ENCODE results near the gene SLC35B3.
"Not testable (repeated sequence)": the region's sequence is repeated elsewhere in the genome, so short reads cannot be mapped to it uniquely, and the experiment has no call there.

Gene SLC35B3

DNA sequence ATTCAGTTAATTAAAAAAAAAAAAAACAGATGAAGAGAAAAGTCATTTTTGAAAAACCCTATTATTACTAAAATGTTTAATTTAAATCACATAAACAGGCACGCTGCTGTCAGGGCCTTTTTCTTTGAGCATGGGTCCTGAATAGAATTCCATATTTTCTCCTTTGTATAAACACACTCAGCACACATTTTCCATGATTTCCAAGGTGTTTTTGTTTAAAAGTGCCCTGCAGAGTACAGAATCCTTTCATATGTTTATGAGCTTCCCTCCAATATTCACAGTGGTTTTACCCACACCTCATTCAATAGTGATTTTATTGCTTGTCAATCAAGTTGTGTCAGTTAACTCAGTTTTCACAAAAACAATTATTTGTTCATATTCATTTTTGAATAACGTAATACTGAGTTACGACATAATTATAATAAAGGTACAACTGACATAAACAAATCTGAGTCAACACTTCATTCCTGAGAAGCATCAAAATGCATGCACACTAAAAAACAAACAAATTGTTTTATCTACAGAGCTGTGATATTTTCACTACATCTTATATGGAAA, 15.2 kb downstream of the SLC35B3 start:
- H3K4me3 ChIP-seq (ENCODE audit: control insufficient read depth, low read depth, low read length), result no peak overlapping the region
- no peak for DNase-seq (ENCODE audit: low read depth)
- TF ChIP-seq, protein P1, sequence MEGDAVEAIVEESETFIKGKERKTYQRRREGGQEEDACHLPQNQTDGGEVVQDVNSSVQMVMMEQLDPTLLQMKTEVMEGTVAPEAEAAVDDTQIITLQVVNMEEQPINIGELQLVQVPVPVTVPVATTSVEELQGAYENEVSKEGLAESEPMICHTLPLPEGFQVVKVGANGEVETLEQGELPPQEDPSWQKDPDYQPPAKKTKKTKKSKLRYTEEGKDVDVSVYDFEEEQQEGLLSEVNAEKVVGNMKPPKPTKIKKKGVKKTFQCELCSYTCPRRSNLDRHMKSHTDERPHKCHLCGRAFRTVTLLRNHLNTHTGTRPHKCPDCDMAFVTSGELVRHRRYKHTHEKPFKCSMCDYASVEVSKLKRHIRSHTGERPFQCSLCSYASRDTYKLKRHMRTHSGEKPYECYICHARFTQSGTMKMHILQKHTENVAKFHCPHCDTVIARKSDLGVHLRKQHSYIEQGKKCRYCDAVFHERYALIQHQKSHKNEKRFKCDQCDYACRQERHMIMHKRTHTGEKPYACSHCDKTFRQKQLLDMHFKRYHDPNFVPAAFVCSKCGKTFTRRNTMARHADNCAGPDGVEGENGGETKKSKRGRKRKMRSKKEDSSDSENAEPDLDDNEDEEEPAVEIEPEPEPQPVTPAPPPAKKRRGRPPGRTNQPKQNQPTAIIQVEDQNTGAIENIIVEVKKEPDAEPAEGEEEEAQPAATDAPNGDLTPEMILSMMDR (conservative IDR thresholded peaks at IDR 0.05; ENCODE audit: control insufficient read depth, insufficient read depth, low read depth, low read length), result no peak

DNA sequence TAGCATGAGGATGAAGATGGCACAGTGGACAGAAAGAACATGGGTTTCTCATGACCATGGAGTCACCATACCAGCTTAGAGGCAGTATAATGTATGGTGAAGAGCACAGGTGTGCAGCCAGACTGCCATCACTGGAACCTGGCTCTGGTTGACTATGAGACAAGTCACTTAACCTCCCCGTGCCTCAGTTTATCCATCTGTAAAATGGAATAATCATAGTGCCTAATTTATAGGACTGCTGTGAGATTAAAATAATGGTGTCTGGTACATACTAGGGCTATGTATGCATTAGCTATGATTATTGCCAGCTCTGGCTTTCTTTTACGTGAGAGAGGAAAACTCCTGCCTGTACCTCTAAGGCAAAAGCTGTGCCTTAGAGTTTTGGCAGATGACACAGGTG, 19.4 kb downstream of the SLC35B3 start:
- H3K4me3 ChIP-seq (ENCODE audit: control insufficient read depth, low read depth, low read length), result no peak overlapping the region
- no peak for DNase-seq (ENCODE audit: low read depth)
- TF ChIP-seq, protein P1 (conservative IDR thresholded peaks at IDR 0.05; ENCODE audit: control insufficient read depth, insufficient read depth, low read depth, low read length), result no peak

DNA sequence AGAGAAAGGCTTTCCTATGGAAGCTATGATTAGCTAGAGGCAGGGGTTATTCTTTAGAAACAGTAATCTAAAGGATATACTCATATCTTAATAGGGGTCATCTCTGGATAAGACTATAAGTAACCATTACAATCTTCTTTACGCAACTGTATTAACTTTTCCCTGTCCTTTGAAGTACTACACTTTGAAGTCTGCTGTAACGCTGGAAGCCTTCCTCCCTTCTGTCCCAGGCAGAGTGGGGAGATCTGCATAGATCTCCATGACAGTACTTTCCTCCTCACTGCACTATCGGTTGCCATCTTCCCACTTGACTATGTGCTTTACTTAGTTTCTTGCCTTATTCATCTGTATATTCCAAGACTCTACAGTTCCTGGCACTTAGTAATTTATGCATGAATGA, 20.1 kb downstream of the SLC35B3 start:
- H3K4me3 ChIP-seq (ENCODE audit: control insufficient read depth, low read depth, low read length), result no peak overlapping the region
- TF ChIP-seq, protein P1 (conservative IDR thresholded peaks at IDR 0.05; ENCODE audit: control insufficient read depth, insufficient read depth, low read depth, low read length), result no peak
- DNase-seq (ENCODE audit: low read depth), result no peak

DNA sequence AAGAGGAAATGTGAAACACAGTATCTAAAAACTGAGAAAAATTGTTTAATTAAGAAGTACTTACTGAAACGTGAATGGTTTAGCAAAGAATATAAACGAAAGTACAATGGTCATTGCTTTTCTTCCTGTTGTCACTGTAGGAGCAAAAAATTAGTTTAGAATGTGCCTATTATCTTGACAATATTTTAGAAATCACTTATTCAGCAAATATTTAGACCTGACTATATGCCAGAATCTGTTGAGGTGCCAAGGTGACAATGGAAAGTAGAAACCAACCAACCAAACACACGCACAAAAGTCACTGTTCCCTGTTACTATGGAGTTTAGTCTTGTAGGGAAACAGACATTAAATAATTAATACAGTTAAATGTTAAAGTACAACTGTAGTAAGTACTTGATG, 20.5 kb downstream of the SLC35B3 start:
- H3K4me3 ChIP-seq (ENCODE audit: control insufficient read depth, low read depth, low read length), result no peak overlapping the region
- TF ChIP-seq, protein P1 (conservative IDR thresholded peaks at IDR 0.05; ENCODE audit: control insufficient read depth, insufficient read depth, low read depth, low read length), result no peak
- DNase-seq (ENCODE audit: low read depth), result no peak

DNA sequence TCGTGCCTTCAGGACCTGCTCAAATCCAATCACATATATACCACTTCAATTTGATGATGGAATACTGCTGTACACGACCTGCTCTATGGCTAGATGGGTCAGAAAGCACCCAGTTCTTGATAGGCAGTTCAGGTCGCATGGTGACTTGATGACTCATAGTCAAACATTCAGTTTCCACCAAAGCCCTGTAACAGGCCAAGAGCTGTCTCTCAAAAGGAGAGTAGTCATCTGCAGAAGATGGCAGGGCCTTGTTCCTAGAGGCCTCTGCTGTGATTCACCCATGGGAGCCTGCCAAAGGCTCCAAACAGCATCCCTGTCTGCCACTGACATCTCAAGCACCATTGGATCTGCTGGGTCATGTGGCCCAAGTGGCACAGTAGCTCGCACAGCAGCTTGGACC, 29.4 kb downstream of the SLC35B3 start:
- H3K4me3 ChIP-seq (ENCODE audit: control insufficient read depth, low read depth, low read length), result not testable (repeated sequence)
- peak; percentile 45 for DNase-seq (ENCODE audit: low read depth)

DNA sequence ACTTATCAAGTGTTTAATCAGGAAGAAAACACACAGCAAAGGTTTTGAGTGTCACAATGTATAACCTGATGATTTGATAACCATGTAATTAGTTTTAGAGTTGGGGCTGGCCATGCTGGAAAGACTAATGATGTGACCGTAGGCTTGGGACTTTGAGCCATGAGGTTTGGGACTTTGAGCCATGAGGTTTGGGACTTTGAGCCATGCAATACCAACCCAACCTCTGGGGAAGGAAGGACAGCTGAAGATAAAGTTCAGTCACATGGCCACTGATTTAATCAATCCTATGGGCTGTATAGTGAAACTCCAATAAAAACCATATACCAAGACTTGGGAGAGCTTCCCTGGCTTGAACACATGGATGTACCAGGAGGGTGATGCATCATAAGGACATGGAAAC, 32.8 kb downstream of the SLC35B3 start:
- TF ChIP-seq, protein P1 (conservative IDR thresholded peaks at IDR 0.05; ENCODE audit: control insufficient read depth, insufficient read depth, low read depth, low read length), result no peak
- no peak for DNase-seq (ENCODE audit: low read depth)
- no peak overlapping the region for H3K4me3 ChIP-seq (ENCODE audit: control insufficient read depth, low read depth, low read length)

DNA sequence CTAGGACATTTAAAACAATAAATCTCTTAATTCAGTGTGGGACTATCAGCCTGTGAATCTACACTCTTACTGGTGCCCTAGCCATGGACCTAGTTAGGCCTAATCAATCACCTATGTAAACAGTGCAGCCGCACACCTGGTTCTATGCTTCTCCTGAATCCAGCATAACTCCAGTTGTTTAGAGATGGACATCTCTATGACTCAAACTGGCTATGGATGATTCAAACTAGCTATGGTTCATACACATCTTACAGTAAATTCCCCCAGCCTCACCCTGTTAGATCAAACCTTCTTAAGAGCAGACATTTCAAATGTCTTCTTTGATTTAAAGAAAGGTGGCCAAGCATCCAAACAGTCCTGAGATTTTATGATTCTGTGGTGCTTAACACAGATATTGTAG, 34.7 kb downstream of the SLC35B3 start:
- DNase-seq (ENCODE audit: low read depth), result no peak
- H3K4me3 ChIP-seq (ENCODE audit: control insufficient read depth, low read depth, low read length), result no peak overlapping the region
- TF ChIP-seq, protein P1 (conservative IDR thresholded peaks at IDR 0.05; ENCODE audit: control insufficient read depth, insufficient read depth, low read depth, low read length), result no peak

Measured in fibroblast of mammary gland (primary cell).